ENCODE results near the gene PRR5L. TPM values are rescaled to one million over a fixed set of nuclear protein-coding genes. Genes with fewer than 3 reads are reported as not detected.

PRR5L gene
- total RNA-seq, 1 experiment from 2014 or later, result 1.2 TPM

DNA sequence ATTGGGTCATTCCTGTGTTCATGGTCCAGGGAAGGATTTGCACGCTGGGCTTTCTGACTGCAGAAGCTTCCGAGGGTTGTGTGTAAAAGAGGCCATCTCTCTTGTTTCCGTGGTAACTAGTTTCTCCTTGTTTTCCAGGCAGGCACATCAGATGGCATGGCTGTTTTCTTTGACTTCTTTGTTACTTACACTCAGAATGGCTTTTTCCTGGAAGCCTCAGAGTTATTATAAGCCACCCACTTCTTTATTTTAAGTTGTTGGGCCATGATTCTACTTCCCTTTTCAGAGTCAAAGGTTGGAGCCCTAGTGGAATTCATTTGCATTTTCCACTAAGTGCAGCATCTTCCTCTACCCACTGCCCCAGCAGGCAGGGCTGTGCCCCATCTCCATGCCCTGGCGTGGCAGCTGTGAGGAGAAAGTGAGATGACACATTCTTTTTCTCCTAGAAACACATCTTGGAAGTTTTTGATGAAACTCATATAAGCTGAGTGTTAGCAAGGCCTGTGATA is 94.9 kb downstream of the PRR5L start:
- DNase-seq, result no peak
- no peak overlapping the region for H3K4me3 Mint-ChIP-seq (ENCODE audit: low read depth, unreplicated experiment)
- no peaks in the 10 kb centered on the region for H3K9me3 Mint-ChIP-seq (ENCODE audit: low read depth, unreplicated experiment)
- intact Hi-C loops (cut with micrococcal nuclease; ENCODE audit: unreplicated experiment), result no loop called here
- TF ChIP-seq, protein P1, sequence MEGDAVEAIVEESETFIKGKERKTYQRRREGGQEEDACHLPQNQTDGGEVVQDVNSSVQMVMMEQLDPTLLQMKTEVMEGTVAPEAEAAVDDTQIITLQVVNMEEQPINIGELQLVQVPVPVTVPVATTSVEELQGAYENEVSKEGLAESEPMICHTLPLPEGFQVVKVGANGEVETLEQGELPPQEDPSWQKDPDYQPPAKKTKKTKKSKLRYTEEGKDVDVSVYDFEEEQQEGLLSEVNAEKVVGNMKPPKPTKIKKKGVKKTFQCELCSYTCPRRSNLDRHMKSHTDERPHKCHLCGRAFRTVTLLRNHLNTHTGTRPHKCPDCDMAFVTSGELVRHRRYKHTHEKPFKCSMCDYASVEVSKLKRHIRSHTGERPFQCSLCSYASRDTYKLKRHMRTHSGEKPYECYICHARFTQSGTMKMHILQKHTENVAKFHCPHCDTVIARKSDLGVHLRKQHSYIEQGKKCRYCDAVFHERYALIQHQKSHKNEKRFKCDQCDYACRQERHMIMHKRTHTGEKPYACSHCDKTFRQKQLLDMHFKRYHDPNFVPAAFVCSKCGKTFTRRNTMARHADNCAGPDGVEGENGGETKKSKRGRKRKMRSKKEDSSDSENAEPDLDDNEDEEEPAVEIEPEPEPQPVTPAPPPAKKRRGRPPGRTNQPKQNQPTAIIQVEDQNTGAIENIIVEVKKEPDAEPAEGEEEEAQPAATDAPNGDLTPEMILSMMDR (IDR thresholded peaks at IDR 0.05; ENCODE audit: unreplicated experiment), result no peak
- no peaks in the 10 kb centered on the region for H3K36me3 Mint-ChIP-seq (ENCODE audit: insufficient read depth, unreplicated experiment)
- no peak overlapping the region for H3K27ac Mint-ChIP-seq (ENCODE audit: unreplicated experiment)
- no TSS peak for BruUV-seq (replicated peaks)
- CTCF ChIA-PET, result no interaction called here
- H3K4me1 Mint-ChIP-seq (ENCODE audit: low read depth, unreplicated experiment), result no peaks in the 10 kb centered on the region
- H3K27me3 Mint-ChIP-seq (ENCODE audit: unreplicated experiment), result peaks cover 37% of the 10 kb centered on the region

DNA sequence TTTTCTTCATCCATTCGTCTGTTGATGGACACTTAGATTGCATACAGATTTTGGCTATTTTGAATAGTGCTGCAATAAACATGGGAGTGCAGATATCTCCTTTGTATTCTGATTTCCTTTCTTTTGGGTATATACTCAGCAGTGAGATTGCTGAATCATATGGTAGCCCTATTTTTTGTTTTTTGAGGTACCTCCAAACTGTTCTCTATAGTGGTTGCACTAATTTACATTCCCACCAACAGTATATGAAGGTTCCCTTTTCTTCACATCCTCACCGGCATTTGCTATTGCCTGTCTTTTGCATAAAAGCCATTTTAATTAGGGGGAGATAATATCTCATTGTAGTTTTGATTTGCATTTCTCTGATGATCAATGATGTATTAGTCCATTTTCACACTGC is 96.1 kb downstream of the PRR5L start:
- H3K36me3 Mint-ChIP-seq (ENCODE audit: insufficient read depth, unreplicated experiment), result no peaks in the 10 kb centered on the region
- TF ChIP-seq, protein P1 (IDR thresholded peaks at IDR 0.05; ENCODE audit: unreplicated experiment), result no peak
- no peaks in the 10 kb centered on the region for H3K4me1 Mint-ChIP-seq (ENCODE audit: low read depth, unreplicated experiment)
- no peak overlapping the region for H3K27ac Mint-ChIP-seq (ENCODE audit: unreplicated experiment)
- no peaks in the 10 kb centered on the region for H3K9me3 Mint-ChIP-seq (ENCODE audit: low read depth, unreplicated experiment)
- peaks cover 37% of the 10 kb centered on the region for H3K27me3 Mint-ChIP-seq (ENCODE audit: unreplicated experiment)
- H3K4me3 Mint-ChIP-seq (ENCODE audit: low read depth, unreplicated experiment), result no peak overlapping the region
- no TSS peak for BruUV-seq (replicated peaks)
- CTCF ChIA-PET, result no interaction called here
- DNase-seq, result no peak
- intact Hi-C loops (cut with micrococcal nuclease; ENCODE audit: unreplicated experiment), result no loop called here

DNA sequence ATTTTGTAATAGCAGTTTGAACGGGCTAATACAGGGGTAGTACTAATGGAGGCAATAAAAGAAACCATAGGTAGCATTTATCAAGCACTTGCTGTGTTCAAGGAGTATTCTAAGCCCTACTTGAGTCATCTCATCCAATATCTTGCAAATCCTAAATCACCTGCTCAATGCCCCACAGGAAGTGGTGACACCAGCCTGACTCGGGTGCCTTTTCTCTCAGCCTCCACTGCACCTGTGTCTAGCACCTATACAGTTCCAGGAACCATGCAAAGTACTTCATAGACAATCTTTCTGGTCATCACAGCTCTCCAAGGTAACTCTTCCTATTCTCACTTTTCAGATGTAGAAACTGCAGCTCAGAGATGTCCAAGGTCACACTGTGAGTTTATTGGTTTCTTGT is 98.0 kb downstream of the PRR5L start:
- Mint-ChIP-seq H3K4me3 (ENCODE audit: low read depth, unreplicated experiment) (no peak overlapping the region), H3K4me1 (ENCODE audit: low read depth, unreplicated experiment) (no peaks in the 10 kb centered on the region), H3K27ac (ENCODE audit: unreplicated experiment) (no peak overlapping the region), H3K27me3 (ENCODE audit: unreplicated experiment) (peaks cover 51% of the 10 kb centered on the region), H3K9me3 (ENCODE audit: low read depth, unreplicated experiment) (no peaks in the 10 kb centered on the region), H3K36me3 (ENCODE audit: insufficient read depth, unreplicated experiment) (no peaks in the 10 kb centered on the region)
- intact Hi-C loops (cut with micrococcal nuclease; ENCODE audit: unreplicated experiment), result no loop called here
- BruUV-seq (replicated peaks), result no TSS peak
- TF ChIP-seq, protein P1 (IDR thresholded peaks at IDR 0.05; ENCODE audit: unreplicated experiment), result no peak
- DNase-seq, result no peak
- CTCF ChIA-PET, result no interaction called here

DNA sequence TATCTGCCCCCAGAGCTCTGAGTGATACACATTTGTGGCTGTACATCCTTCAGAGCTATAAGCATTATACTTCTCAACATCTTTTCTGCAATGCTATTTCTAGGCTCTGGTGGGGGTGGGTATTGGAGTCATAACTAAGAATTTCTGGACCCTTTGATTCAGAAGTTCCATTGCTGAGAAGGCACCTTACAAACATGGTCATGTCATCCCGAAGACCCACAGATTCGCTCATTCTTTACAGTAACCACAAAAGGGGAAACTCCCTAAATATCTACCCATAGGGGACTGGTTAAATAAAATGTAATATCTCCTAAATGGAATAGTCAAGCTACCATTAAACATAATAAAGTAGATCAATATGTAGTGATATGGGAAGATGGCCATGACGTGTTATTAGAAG is 98.8 kb downstream of the PRR5L start:
- no peak overlapping the region for H3K4me3 Mint-ChIP-seq (ENCODE audit: low read depth, unreplicated experiment)

More for the DNA sequence above, 98.8 kb downstream of the PRR5L start:
- CTCF ChIA-PET, result no interaction called here
- BruUV-seq (replicated peaks), result no TSS peak
- no peak for DNase-seq
- Mint-ChIP-seq H3K36me3 (ENCODE audit: insufficient read depth, unreplicated experiment) (no peaks in the 10 kb centered on the region), H3K9me3 (ENCODE audit: low read depth, unreplicated experiment) (no peaks in the 10 kb centered on the region), H3K27me3 (ENCODE audit: unreplicated experiment) (peaks cover 60% of the 10 kb centered on the region), H3K4me1 (ENCODE audit: low read depth, unreplicated experiment) (no peaks in the 10 kb centered on the region), H3K27ac (ENCODE audit: unreplicated experiment) (no peak overlapping the region)
- TF ChIP-seq, protein P1 (IDR thresholded peaks at IDR 0.05; ENCODE audit: unreplicated experiment), result no peak
- intact Hi-C loops (cut with micrococcal nuclease; ENCODE audit: unreplicated experiment), result no loop called here
